Keratinocyte (primary cell): ENCODE measurements around the gene DHRS12. TPM values are rescaled to one million over a fixed set of nuclear protein-coding genes. Genes with fewer than 3 reads are reported as not detected.

ENCODE experiments used
- DNase-seq: peaks from one replicate; pipeline ENCODE4 v3.0.0-alpha.2; 2011; ENCODE audit warnings: low read depth, missing footprints, low spot score
- FAIRE-seq: peaks from 2 replicates; lab custom pipeline; 2011; peaks lifted over from hg19 to GRCh38; lab: Jason Lieb, UNC
- H2AFZ ChIP-seq: 2 replicates; pipeline ENCODE4 v1.6.0; 2012; ENCODE audit warnings: low read length, control low read depth, inconsistent platforms; ENCODE audit not compliant: control insufficient read depth
- H3K27ac ChIP-seq: 2 replicates; pipeline ENCODE4 v1.5.1; 2011; ENCODE audit warnings: low read length; ENCODE audit not compliant: control insufficient read depth, insufficient read depth
- H3K27me3 ChIP-seq: 3 replicates; pipeline ENCODE4 v1.6.0; 2011; ENCODE audit warnings: low read length; ENCODE audit not compliant: control insufficient read depth, insufficient read depth; ENCODE audit errors: extremely low read depth
- H3K36me3 ChIP-seq, 2 experiments: 2 replicates in 1 of 2; 3 replicates in 1 of 2; pipeline ENCODE4 v1.5.1; 2011; ENCODE audit warnings: low read length in 2 of 2, mild to moderate bottlenecking in 1 of 2; ENCODE audit not compliant: control insufficient read depth in 2 of 2, insufficient read depth in 2 of 2; ENCODE audit errors: extremely low read depth in 1 of 2
- H3K4me1 ChIP-seq: 3 replicates; pipeline ENCODE4 v1.5.1; 2011; ENCODE audit warnings: low read length; ENCODE audit not compliant: control insufficient read depth, insufficient read depth; ENCODE audit errors: extremely low read depth
- H3K4me2 ChIP-seq: 3 replicates; pipeline ENCODE4 v1.6.0; 2011; ENCODE audit warnings: low read depth, low read length; ENCODE audit not compliant: control insufficient read depth, insufficient read depth; ENCODE audit errors: extremely low read depth
- H3K4me3 ChIP-seq, 3 experiments: fragments of 200-600 bp in 1 of 3; sonication (generic) in 1 of 3; 2 replicates in 2 of 3; 3 replicates in 1 of 3; pipeline ENCODE4 v1.5.1; 2011 to 2016; ENCODE audit warnings: low read length in 3 of 3, mild to moderate bottlenecking in 3 of 3, control low read depth in 2 of 3, inconsistent platforms in 1 of 3, low read depth in 1 of 3, mixed read lengths in 1 of 3, mixed run types in 1 of 3, moderate library complexity in 1 of 3; ENCODE audit not compliant: control insufficient read depth in 2 of 3, insufficient read depth in 2 of 3; ENCODE audit errors: extremely low read depth in 1 of 3
- H3K79me2 ChIP-seq: 2 replicates; pipeline ENCODE4 v1.6.0; 2012; ENCODE audit warnings: low read length; ENCODE audit not compliant: control insufficient read depth, insufficient read depth
- H3K9ac ChIP-seq: 3 replicates; pipeline ENCODE4 v1.6.0; 2011; ENCODE audit warnings: low read length; ENCODE audit not compliant: control insufficient read depth, insufficient read depth; ENCODE audit errors: extremely low read depth
- H3K9me1 ChIP-seq: 3 replicates; pipeline ENCODE4 v1.6.0; 2011; ENCODE audit warnings: low read length; ENCODE audit not compliant: control insufficient read depth, insufficient read depth; ENCODE audit errors: extremely low read depth
- H3K9me3 ChIP-seq: 2 replicates; pipeline ENCODE4 v1.5.1; 2012; ENCODE audit warnings: low read depth, low read length; ENCODE audit not compliant: control insufficient read depth
- H4K20me1 ChIP-seq: 3 replicates; pipeline ENCODE4 v1.6.0; 2011; ENCODE audit warnings: low read length; ENCODE audit not compliant: control insufficient read depth, insufficient read depth; ENCODE audit errors: extremely low read depth
- CTCF ChIP-seq, 3 experiments: IDR thresholded peaks in 1 of 3; conservative IDR thresholded peaks in 1 of 3; optimal IDR thresholded peaks in 1 of 3; 2 replicates in 2 of 3; 3 replicates in 1 of 3; pipeline versions ENCODE3 to v1.5.1; 2011; ENCODE audit warnings: low read length in 3 of 3, mild to moderate bottlenecking in 3 of 3, moderate library complexity in 2 of 3, control low read depth in 1 of 3, inconsistent platforms in 1 of 3; ENCODE audit not compliant: insufficient read depth in 2 of 3; ENCODE audit errors: extremely low read depth in 1 of 3
- EZH2 ChIP-seq: IDR thresholded peaks from one replicate; pipeline ENCODE4 v1.6.1; 2012; ENCODE audit warnings: inconsistent platforms, mild to moderate bottlenecking, low read length, moderate library complexity
- dilution Hi-C: fragments of 300-500 bp; cut with MboI; formaldehyde crosslinking; loops from one replicate; pipeline ENCODE4 v1.7.0; 2020; ENCODE audit warnings: low sequenced_read_pairs; ENCODE audit not compliant: extremely low pct_ligation_motif_present
- polyA plus RNA-seq, 5 experiments: library from polyadenylated mRNA; depleted of rRNA in 3 of 5; stranded (reverse) in 3 of 5; stranded (forward) in 1 of 5; unstranded in 1 of 5; fragments of >200 nt; gene quantifications; 1 replicate in 1 of 5; 2 replicates in 3 of 5; 3 replicates in 1 of 5; pipeline versions ENCODE4 v1.2.1 to v1.2.3, GENCODE V29; 2011 to 2012; ENCODE audit warnings: missing spikeins in 2 of 5, low read depth in 1 of 5, low replicate concordance in 1 of 5

The DHRS12 gene
- polyA plus RNA-seq, 1 donor (not counting 4 experiments of a cell fraction or from before 2014, with no cell fraction given), result 6.1 TPM

- Histone ChIP-seq H3K27ac (no peak overlapping the region), H3K4me1 (no peaks in the 10 kb centered on the region), H3K79me2 (no peaks in the 10 kb centered on the region), H3K9ac (no peak overlapping the region), H3K4me2 (no peak overlapping the region), H3K9me1 (no peaks in the 10 kb centered on the region), H2AFZ (no peak overlapping the region), H4K20me1 (no peaks in the 10 kb centered on the region), H3K36me3 (peaks cover 15% of the 10 kb centered on the region in 2 experiments), H3K9me3 (no peaks in the 10 kb centered on the region), H3K27me3 (peaks cover 4% of the 10 kb centered on the region), H3K4me3 (no peak overlapping the region)
- TF ChIP-seq EZH2 (no peak), CTCF (optimal IDR thresholded peaks at IDR 0.05 in 1 of 3, IDR thresholded peaks at IDR 0.05 in 1 of 3, conservative IDR thresholded peaks at IDR 0.05 in 1 of 3; ENCODE audit: extremely low read depth in 1 of 3, insufficient read depth in 2 of 3, low read length in 3 of 3) (no peak)
- dilution Hi-C loops, result no loop called here
- DNase-seq (no peak), FAIRE-seq (no peak)
Measured at GRCh38 chr13:51769455-51770127, 34.4 kb downstream of the DHRS12 start.

- no peaks in the 10 kb centered on the region for H3K4me1 ChIP-seq
- H3K27me3 ChIP-seq, result peaks cover 4% of the 10 kb centered on the region
- no peak for FAIRE-seq
- H3K4me2 ChIP-seq, result no peak overlapping the region
- no peak for TF ChIP-seq EZH2
- no peak for TF ChIP-seq CTCF (optimal IDR thresholded peaks at IDR 0.05 in 1 of 3, IDR thresholded peaks at IDR 0.05 in 1 of 3, conservative IDR thresholded peaks at IDR 0.05 in 1 of 3; ENCODE audit: extremely low read depth in 1 of 3, insufficient read depth in 2 of 3, low read length in 3 of 3)
- H3K4me3 ChIP-seq, result no peak overlapping the region
- no peak overlapping the region for H3K9ac ChIP-seq
- no peaks in the 10 kb centered on the region for H3K9me3 ChIP-seq
- peaks cover 15 to 19% of the 10 kb centered on the region in 2 experiments for H3K36me3 ChIP-seq
- H3K9me1 ChIP-seq, result no peaks in the 10 kb centered on the region
- H2AFZ ChIP-seq, result no peak overlapping the region
- dilution Hi-C loops, result no loop called here
- H4K20me1 ChIP-seq, result no peaks in the 10 kb centered on the region
- H3K79me2 ChIP-seq, result no peaks in the 10 kb centered on the region
- no peak overlapping the region for H3K27ac ChIP-seq
- no peak for DNase-seq
Measured at GRCh38 chr13:51768976-51769375, 35.0 kb downstream of the DHRS12 start.
